ENCODE results near the gene WDR53. TPM values are rescaled to one million over a fixed set of nuclear protein-coding genes. Genes with fewer than 3 reads are reported as not detected.

WDR53 gene
- total RNA-seq, 4 donors from 2014 or later = 3.1 to 9.7 (median 7.7) TPM

GRCh38 chr3:196609343-196609775, 41.0 kb upstream of the WDR53 start:
- no peaks in the 10 kb centered on the region for H3K36me3 ChIP-seq
- H3K4me3 ChIP-seq = no peak overlapping the region
- H3K9me3 ChIP-seq = no peaks in the 10 kb centered on the region
- H3K4me1 ChIP-seq = peaks cover 16% of the 10 kb centered on the region
- H3K27me3 ChIP-seq = no peaks in the 10 kb centered on the region
- no peak overlapping the region for H3K27ac ChIP-seq
- peak; percentile 95 to 96 for DNase-seq (ENCODE audit: low spot score in 2 of 2)
- TF ChIP-seq POLR2AphosphoS5 (IDR thresholded peaks at IDR 0.05) (peak in 1 of 3 donors; percentile 14), POLR2A (IDR thresholded peaks at IDR 0.05) (no peak), EP300 (IDR thresholded peaks at IDR 0.05) (no peak), CTCF (IDR thresholded peaks at IDR 0.05) (peak; percentile 66 to 81)
- WGBS = 14% methylated on average over 5 of the region's 5 CpGs

GRCh38 chr3:196608693-196609092, 40.3 kb upstream of the WDR53 start:
- no peaks in the 10 kb centered on the region for H3K27me3 ChIP-seq
- no peaks in the 10 kb centered on the region for H3K36me3 ChIP-seq
- TF ChIP-seq POLR2A (IDR thresholded peaks at IDR 0.05) (no peak), POLR2AphosphoS5 (IDR thresholded peaks at IDR 0.05) (no peak), EP300 (IDR thresholded peaks at IDR 0.05) (no peak), CTCF (IDR thresholded peaks at IDR 0.05) (no peak)
- 95% methylated on average over 2 of the region's 2 CpGs for WGBS
- H3K9me3 ChIP-seq = no peaks in the 10 kb centered on the region
- no peak overlapping the region for H3K4me3 ChIP-seq
- no peak for DNase-seq (ENCODE audit: low spot score in 2 of 2)
- peaks cover 16% of the 10 kb centered on the region for H3K4me1 ChIP-seq
- no peak overlapping the region for H3K27ac ChIP-seq

- Histone ChIP-seq H3K36me3 (no peaks in the 10 kb centered on the region), H3K27ac (no peak overlapping the region), H3K4me1 (peaks cover 3% of the 10 kb centered on the region), H3K4me3 (no peak overlapping the region), H3K9me3 (no peaks in the 10 kb centered on the region), H3K27me3 (no peaks in the 10 kb centered on the region)
- TF ChIP-seq EP300 (IDR thresholded peaks at IDR 0.05) = no peak
- TF ChIP-seq POLR2A (IDR thresholded peaks at IDR 0.05) = no peak
- TF ChIP-seq POLR2AphosphoS5 (IDR thresholded peaks at IDR 0.05) = no peak
- TF ChIP-seq CTCF (IDR thresholded peaks at IDR 0.05) = no peak
- no peak for DNase-seq (ENCODE audit: low spot score in 2 of 2)
- 55% methylated on average over 13 of the region's 13 CpGs for WGBS
Measured at GRCh38 chr3:196604548-196604947, 36.2 kb upstream of the WDR53 start.

GRCh38 chr3:196603683-196604082, 35.3 kb upstream of the WDR53 start:
- no peak for TF ChIP-seq EP300 (IDR thresholded peaks at IDR 0.05)
- TF ChIP-seq POLR2AphosphoS5 (IDR thresholded peaks at IDR 0.05) = no peak
- TF ChIP-seq POLR2A (IDR thresholded peaks at IDR 0.05) = no peak
- TF ChIP-seq CTCF (IDR thresholded peaks at IDR 0.05) = no peak
- Histone ChIP-seq H3K27me3 (no peaks in the 10 kb centered on the region), H3K36me3 (no peaks in the 10 kb centered on the region), H3K9me3 (no peaks in the 10 kb centered on the region), H3K4me1 (no peaks in the 10 kb centered on the region), H3K4me3 (no peak overlapping the region), H3K27ac (no peak overlapping the region)
- WGBS = 46% methylated on average over 6 of the region's 7 CpGs
- DNase-seq (ENCODE audit: low spot score in 2 of 2) = no peak

GRCh38 chr3:196602673-196603072, 34.3 kb upstream of the WDR53 start:
- Histone ChIP-seq H3K36me3 (no peaks in the 10 kb centered on the region), H3K9me3 (no peaks in the 10 kb centered on the region), H3K4me3 (no peak overlapping the region), H3K27ac (no peak overlapping the region), H3K27me3 (no peaks in the 10 kb centered on the region), H3K4me1 (no peaks in the 10 kb centered on the region)
- whole genome bisulfite sequencing = 94% methylated on average over 6 of the region's 6 CpGs
- TF ChIP-seq EP300 (IDR thresholded peaks at IDR 0.05) (no peak), POLR2A (IDR thresholded peaks at IDR 0.05) (no peak), CTCF (IDR thresholded peaks at IDR 0.05) (no peak), POLR2AphosphoS5 (IDR thresholded peaks at IDR 0.05) (no peak)
- DNase-seq (ENCODE audit: low spot score in 2 of 2) = no peak

All from suprapubic skin (tissue), 4 donors.